GM19099 (cell line): Measurements from ENCODE around the gene COL4A1.

Experiments used
- POLR2A ChIP-seq: IDR thresholded peaks from 3 replicates; pipeline ENCODE4 v1.6.1; 2011; ENCODE audit warnings: low read depth; ENCODE audit not compliant: insufficient read length; ENCODE audit errors: extremely low read depth

Gene COL4A1

GRCh38 chr13:110149036-110149435 lies 157.9 kb downstream of the COL4A1 start:
- TF ChIP-seq POLR2A: no peak

- TF ChIP-seq POLR2A: no peak
Observed at GRCh38 chr13:110140099-110140498, 166.9 kb downstream of the COL4A1 start.

- TF ChIP-seq POLR2A: no peak
Observed at GRCh38 chr13:110138700-110139036, 168.3 kb downstream of the COL4A1 start.

GRCh38 chr13:110138010-110138699 lies 168.8 kb downstream of the COL4A1 start:
- no peak for TF ChIP-seq POLR2A

- TF ChIP-seq POLR2A: no peak
Observed at GRCh38 chr13:110137680-110138009, 169.3 kb downstream of the COL4A1 start.

GRCh38 chr13:110136660-110137585 lies 170.0 kb downstream of the COL4A1 start:
- no peak for TF ChIP-seq POLR2A

- TF ChIP-seq POLR2A: no peak
Observed at GRCh38 chr13:110135977-110136597, 170.9 kb downstream of the COL4A1 start.

- TF ChIP-seq POLR2A: no peak
Observed at GRCh38 chr13:110134801-110135200, 172.2 kb downstream of the COL4A1 start.

GRCh38 chr13:110133425-110134235 lies 173.3 kb downstream of the COL4A1 start:
- TF ChIP-seq POLR2A: no peak

GRCh38 chr13:110132225-110132982 lies 174.6 kb downstream of the COL4A1 start:
- no peak for TF ChIP-seq POLR2A

GRCh38 chr13:110131424-110131823 lies 175.5 kb downstream of the COL4A1 start:
- no peak for TF ChIP-seq POLR2A

- TF ChIP-seq POLR2A: no peak
Observed at GRCh38 chr13:110130431-110130830, 176.5 kb downstream of the COL4A1 start.

GRCh38 chr13:110129539-110130186 lies 177.3 kb downstream of the COL4A1 start:
- no peak for TF ChIP-seq POLR2A

GRCh38 chr13:110129076-110129475 lies 177.9 kb downstream of the COL4A1 start:
- no peak for TF ChIP-seq POLR2A

- TF ChIP-seq POLR2A: no peak
Observed at GRCh38 chr13:110128546-110128945, 178.4 kb downstream of the COL4A1 start.
